HG02973 (cell line): ENCODE data around the gene KIF26B.

Experiments
- ATAC-seq: cut with Tn5 transposase; IDR thresholded peaks from one replicate; pipeline ENCODE4 v1.9.1; 2021; ENCODE audit warnings: moderate library complexity; ENCODE audit not compliant: unreplicated experiment

KIF26B gene

DNA sequence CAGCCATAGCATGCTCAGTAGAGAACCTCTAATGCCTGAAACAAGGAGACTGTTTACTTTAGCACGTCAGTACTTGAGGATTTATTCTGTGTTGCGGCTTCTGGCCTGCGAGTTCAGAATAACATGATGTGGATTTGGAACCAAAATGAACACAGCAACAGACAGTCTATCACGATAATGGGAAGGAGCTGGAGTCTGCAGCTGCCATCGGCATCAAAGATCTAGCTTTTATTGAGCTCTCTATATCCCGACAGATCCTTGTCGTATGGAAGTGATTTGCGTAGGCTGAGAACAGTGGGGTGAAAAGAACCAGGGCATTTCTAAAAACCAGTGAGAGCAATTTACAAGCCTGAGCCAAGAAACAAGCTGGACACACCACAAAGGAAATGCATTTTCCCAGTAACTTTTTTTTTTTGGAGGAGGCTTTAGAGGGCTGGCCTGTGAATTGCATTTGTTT, 294.2 kb downstream of the KIF26B start:
- no peak for ATAC-seq

DNA sequence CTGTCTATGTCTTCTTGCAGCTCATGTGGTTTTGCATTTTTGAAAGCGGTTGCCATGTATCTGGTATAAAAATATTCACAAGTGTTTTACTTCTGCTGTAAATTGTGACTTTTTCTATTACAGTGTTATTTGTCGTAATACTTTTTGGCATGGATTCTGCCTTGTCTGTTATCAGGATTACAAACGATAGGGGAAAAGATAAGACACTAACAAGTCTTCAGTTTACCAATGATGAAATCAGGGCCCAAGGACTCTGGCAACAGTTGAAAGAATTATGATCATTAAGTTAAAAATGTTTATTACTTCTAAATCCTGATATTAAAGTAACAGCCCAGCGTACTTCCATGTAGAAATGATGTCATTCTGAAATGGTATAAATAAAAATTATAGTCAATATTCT, 298.8 kb downstream of the KIF26B start:
- ATAC-seq, result no peak

DNA sequence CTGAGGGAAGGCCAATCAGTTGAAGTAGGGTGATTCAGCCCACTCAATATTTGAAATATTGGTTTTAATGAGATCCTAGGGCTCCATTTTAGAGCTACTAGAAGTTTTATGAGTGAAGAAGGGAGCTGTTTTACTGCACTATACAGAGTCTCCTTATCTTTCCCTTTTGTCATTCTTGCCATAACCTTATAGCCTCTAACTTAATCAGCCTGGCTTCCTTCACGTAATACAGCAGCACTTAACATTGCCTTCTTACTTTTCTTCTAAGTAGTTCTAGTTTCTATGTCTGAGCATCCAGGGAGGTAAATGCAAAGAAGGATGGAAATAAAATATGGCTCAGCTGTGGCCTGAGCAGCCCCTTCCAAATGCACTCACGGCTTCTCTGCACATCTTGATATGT, 299.3 kb downstream of the KIF26B start:
- ATAC-seq, result no peak

DNA sequence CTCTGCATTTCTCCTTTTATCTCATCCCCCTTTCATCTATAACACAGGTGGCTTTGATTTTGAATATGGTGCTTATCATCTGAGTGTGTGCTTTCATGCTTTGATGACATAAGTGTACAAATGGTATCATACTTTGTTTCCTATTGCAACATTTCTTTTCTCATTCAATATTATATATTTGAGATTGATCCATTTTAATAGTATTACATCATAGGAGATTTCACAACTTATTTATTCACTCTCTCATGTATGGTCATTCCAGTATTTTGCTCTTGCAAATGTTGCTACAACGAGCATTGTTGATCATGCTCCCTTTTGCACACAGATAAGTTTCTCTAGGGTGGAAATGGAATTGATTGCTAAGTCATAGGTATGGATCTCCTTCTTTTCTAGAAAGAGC, 302.8 kb downstream of the KIF26B start:
- no peak for ATAC-seq

DNA sequence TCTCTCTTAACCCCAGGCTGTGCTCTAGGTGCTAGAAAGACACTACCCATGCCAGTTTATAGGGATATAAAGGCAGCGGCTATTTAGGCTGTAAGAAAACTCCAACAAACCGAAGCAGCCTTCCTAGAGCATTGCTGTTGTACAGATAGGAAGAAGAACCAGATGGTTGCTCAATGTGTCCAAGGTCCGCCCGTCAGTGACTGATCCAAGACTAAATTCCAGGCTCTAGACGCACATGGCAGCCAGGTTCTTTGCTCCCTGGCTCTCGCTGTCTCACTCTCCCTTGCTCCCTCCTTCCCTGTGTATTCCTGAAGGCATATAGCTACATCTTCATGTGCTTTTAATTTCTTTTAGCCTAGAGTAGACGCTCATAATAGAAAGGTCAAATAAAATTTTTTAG, 303.4 kb downstream of the KIF26B start:
- no peak for ATAC-seq

DNA sequence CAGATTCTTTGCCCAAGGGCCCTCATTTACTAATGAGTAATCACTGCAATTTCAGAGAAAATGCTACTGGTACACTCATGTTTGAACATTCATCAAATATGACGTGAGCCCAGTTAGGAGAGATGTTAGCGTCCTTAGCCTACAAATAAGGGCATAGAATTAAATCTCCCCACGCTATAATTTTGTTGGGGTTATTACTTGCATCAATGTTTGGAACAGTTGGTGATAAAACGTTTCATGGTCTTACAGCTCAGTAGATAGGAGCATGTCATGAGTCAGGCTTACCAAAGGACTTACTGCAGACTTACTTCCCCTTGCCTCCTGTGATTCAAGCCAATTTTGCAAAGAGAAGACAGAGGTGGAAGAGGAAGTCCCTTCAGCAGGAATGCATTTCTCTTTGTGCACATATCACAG, 304.0 kb downstream of the KIF26B start:
- no peak for ATAC-seq

DNA sequence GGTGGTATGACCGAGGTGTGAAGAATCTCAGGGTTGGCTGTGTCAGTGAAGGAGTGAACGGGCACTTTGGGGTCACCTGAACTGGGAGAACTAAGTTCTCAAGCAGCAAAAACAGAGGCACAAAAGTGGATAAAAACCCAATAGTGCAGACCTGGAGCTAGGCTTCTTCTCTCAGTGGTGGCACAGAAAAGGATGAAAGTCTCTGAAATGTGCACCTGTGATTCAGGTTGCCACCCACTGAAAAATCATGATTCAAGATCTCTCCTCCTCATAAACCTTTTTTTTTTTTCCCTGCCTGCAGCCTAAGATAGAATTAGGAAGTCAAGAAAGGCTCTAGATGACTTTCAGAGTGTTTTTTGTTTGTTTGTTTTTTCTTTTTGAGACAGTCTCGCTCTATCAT, 304.8 kb downstream of the KIF26B start:
- ATAC-seq, result no peak

DNA sequence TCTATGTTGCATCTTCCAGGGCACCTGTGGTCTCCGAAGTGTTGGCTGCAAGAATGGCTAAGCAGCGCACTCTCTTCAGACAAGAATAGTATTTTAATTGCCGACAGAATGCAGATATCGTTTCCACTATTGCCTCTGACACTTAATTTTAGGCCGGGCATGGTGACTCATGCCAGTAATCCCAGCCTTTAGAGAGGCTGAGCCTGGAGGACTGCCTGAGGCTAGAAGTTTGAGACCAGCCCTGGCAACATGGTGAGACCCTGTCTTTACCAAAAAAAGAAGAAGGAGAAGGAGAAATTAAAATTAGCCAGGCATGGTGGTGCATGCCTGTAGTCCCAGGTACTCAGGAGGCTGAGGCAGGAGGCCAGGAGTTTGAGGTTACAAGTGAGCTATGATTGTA, 306.9 kb downstream of the KIF26B start:
- no peak for ATAC-seq

DNA sequence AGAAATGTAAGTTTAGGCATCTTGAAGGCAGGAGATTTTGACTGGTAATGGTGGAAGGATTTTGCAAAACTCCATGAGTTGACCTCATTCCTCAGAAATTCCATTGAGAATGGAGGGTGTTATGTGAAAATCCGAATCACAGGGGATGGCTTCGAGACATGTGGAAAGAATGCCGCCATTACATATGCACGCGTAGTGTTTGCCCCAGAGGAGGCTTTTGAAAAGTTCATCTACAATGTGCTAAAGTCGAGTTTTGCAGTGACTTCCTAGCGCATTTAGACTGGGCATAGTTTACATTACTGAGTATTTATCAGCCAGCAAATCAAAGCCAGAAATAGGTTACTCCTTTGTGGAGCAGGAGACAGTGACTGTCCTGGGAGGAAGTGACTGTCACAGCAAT, 307.4 kb downstream of the KIF26B start:
- no peak for ATAC-seq

DNA sequence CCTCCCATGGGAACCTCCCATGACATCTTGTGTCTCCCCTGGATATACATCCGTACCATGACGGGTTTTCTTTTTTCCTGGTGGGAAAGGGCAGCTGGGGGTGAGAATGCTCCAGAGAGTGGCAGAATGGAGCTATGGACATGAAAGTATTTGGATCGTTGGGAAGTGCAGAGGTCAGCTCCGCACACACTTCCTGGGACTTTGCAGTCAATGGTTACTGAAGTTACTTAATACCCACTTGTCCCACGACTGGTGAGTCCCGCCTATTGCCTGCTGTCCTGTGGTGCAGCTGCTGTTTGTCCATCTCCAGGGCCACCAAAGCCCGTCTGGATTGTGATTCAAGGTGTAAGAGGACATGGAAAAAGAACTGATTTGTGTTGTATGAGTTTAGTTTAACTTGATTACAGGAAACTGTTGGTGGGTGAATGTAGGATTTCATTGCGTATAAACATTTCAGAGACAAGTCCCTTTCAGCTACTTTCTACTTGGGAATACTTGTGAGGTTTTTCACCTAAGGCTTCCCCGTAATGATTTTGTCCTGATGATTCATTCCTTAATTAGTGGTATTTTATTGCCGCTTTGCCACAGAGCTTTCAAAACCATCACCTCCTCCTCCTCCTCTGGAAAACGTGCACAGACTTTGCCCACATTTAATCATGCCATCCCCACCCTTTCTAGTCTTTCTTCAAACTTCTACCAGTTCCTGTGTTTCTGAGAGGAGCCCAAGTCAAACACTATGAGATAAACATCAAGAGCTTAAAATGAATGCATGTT, 308.8 kb downstream of the KIF26B start:
- no peak for ATAC-seq

DNA sequence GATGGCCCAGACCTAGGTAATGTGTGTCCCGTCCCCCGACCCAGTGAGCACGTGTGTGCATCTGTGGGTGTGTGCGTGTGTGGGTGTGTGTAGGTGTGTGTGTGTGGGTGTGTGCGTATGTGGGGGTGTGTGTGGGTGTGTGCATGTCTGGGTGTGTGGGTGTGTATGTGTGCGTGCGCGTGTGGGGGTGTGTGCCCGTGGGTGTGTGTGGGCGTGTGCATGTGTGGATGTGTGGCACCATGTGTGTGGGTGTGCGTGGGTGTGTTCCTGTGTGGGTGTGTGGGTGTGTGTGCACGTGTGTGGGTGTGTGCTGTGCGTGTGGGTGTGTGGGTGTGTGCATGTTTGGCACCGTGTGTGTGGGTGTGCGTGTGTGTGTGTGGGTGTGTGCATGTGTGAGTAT, 309.5 kb downstream of the KIF26B start:
- no peak for ATAC-seq

DNA sequence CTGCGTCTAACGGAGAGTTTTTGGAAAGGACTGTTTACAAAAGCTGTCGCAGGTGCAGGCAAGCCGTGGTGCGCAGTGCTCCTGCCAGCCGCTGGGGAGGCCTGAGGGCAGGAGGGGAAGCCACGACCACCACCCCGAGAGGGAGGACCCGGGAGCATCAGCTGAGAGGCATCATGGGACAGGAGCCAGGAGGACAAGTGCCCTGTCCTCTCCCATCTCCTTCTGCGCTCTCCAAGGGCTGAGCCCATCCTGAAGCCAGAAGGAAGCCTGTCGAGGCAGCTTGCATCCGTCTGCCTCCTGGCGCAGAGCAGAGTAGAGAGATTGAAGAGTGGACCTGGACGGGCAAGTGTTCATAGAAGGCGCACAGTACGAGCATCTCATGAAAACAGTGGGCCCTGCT, 310.9 kb downstream of the KIF26B start:
- ATAC-seq, result no peak

DNA sequence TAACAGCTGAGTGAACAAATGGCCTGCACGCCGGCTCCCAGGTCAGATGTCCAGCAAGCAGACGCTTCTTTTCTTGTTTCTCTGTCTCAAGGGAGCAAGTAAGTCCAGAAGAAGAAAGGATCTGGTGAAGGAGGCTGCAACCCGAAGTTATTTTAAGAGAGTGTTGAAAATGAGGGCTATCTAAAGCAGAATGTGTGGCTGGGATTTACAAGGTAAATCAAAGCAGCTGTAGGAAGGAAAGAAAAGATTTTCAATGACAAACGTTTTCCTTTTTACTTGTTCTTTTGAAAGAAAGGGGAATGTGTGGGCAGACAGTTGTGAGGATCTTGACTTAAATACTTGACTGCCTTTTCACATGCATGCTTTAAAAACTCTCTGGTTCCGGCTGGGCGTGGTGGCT, 311.5 kb downstream of the KIF26B start:
- no peak for ATAC-seq

DNA sequence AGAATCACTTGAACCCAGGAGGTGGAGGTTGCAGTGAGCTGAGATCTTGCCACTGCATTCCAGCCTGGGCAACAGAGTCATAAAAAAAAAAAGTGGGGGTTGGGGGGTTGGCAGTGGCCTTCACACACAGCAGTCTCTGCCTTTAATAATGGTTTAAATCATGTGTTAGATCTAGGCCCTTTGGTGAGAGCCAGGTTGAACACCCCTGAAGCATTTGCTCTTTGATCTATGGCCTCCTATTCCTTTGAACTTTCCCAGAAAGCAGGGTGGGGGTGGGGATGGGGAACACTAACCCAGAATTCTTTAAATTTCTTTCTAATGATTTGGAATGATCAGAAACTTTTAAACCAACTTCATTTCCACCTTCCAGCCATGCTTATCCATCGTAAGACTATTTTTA, 313.0 kb downstream of the KIF26B start:
- ATAC-seq, result no peak

DNA sequence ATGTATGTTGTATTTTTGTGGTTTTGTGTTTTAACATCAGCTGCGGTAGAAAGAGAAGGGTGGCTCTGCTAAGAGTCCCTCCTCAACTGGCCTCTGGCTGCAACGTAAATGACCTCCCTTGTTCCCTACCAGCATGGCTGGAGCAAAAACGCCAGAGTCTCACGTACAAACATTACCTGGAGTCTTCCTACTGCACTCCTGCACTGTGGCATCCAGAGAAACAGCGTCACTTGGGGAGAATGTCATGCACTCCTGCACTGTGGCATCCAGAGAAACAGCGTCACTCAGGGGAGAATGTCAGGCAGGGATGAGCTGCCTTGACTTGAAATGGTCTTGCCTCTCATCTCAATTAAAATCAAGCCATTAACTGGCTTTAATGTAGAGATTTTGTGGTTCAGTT, 314.2 kb downstream of the KIF26B start:
- ATAC-seq, result no peak

DNA sequence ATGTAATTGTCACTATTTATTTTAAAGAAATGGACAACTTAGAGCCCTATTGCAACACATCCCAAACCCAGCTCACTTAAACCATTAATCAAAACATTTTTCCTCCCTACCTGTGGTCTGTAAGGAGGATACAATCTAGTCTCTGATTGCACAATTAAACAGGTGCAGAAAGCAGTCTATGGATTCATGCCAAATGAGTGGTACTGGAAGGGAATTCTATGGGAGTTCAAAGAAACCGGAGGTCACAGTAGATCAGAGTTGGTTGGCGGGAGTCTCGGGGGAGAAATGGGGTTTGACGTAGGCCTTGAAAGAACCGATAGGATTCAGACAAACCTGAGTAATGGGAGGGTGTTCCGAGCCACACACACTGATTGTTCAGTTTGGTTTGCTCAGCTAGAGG, 314.9 kb downstream of the KIF26B start:
- no peak for ATAC-seq

DNA sequence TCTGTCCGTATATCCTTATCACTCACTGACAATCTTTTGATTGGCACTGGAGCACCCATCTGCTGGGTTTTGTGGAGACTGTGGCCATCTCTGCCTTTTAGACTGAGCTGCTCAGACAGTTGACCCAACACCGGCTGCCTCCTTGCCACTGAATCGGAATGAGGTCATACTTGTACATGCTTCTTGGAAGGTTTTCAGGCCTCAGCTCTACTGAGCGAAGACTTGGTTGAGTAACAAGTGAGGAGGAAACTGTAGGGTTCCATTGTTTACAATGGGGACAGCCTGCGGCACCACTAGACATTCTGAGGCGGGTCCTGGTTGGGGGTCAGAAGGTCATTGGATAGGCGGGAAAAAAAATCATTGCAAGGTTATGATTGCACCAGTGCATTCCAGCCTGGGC, 320.3 kb downstream of the KIF26B start:
- no peak for ATAC-seq

DNA sequence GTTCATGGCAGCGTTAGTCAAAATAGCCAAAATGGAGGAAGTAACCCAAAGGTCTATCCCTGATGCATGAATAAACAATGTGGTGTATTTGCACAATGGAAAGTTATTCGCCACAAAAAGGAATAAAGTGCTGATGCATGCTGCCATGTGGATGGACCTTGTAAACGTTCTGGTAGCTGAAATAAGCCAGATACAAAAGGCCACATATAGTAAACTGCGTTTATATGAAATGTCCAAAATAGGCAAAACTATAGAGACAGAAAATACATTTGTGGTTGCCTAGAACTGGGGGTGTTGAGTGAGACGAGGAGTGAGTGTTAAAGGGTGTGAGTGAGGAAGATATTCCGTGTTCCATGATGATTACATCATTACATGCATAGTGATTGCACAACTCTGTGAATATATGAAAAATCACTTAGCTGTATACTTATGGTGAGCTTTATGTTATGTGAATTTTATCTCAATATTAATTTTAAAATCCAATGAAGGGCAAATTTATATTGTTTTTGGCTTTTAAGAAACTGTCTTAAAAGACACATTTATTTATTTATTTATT, 321.3 kb downstream of the KIF26B start:
- ATAC-seq, result no peak

DNA sequence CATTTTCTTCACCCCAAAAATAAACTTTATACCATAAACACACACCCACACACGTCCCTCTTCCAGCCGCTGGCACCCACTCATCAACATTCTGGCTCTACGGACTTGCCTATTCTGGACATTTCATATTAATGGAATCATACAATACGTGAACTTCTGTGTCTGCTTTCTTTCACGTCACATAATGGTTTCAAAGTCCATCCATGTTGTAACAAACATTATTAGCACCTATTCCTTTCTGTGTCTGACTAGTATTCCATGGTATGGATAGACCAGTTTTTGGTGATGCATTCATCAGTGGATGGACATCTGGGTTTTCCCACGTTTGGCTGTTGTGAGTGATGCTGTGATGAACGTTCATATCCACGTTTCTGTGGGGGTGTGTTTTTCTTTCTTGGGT, 323.2 kb downstream of the KIF26B start:
- no peak for ATAC-seq

DNA sequence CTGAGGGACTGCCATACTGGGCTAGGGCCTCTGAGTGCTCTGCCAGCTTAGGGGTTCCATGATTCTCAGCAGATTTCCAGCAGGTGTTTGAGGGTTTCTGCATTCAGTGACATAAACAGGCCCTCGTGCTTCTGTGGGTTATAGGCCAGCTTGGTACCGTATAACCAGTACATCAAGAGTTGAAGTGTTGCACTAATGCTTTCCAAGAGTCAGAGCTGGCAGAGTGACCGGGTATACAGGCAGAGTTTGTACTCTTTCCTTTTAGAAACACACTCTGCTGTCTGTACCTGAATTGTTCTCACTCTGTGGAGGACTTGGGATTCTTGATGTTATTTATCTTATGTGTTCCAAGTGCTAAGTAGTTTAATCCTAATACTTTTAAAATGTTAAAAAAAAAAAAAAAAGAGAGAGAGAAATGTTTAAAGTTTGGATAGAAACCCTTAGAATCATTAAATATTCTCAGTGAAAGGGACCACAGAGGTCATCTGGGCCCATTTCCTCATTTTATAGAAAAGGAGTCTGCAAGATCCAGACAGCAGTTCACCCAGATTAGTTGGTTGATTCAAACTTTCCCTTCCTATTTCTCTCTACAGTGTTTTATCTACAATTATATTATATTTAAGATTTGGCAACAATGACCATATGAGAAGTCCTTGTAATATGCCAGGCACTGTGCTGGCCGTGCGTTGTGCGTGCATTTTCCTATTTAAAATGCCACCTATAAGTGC, 325.8 kb downstream of the KIF26B start:
- no peak for ATAC-seq

DNA sequence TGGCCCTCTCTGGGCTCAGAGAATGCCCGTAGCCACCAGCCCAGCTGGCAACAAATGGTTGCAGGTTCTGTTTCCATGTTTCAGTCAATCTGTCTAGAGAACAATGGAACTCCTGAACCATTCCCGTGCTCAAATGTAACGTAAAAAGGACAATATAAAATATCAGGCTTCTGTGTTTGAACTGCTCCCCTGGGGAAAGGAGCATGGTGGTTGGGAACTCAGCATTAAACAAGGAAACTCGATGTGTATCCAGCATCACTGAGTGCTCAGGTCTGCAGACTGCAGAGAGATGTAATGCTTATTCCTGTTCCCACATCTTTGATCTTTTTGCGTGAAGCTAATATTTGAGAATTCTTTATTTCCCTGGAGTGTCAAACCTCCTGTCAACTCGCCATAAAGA, 326.5 kb downstream of the KIF26B start:
- no peak for ATAC-seq

DNA sequence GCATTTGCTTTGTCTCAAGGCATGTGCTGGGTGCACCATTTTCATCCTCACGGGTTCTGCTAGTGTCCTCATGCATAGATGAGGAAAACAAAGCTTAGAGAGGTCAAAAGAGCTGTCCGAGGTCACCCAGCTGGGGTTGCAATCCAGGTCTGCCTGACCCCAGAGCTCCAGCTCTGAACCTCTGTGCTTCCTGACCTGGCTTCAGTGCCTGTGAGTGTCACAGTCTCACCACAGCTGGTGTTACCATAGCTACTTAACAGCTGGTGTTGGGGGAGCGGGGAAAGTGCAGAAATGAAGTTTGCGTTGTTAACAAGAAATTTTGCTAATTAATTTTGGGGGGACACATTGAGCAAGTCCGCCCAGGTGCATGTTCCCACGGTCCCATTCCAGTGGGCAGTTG, 328.5 kb downstream of the KIF26B start:
- no peak for ATAC-seq
